Spleen (tissue), 11 donors: ENCODE results near the gene PARD3B. TPM values are rescaled to one million over a fixed set of nuclear protein-coding genes. Genes with fewer than 3 reads are reported as not detected.

ENCODE experiments used
- DNase-seq: peaks from one replicate; pipeline ENCODE4 v3.0.0-alpha.2; 2020
- H3K27ac ChIP-seq, 8 donors: fragments of 200-600 bp; sonication (generic) in 7 of 8; 1 replicate in 4 of 8; 2 replicates in 4 of 8; pipeline versions ENCODE4 v1.5.0 to v1.8.0; 2016 to 2021; ENCODE audit warnings: inconsistent platforms in 4 of 8, mild to moderate bottlenecking in 4 of 8, moderate library complexity in 1 of 8
- H3K27me3 ChIP-seq, 7 donors: fragments of 200-600 bp; sonication (generic) in 6 of 7; replicated peaks in 1 of 7; 1 replicate in 4 of 7; 2 replicates in 3 of 7; pipeline versions ENCODE4 v1.5.0 to v1.8.0; 2016 to 2021; ENCODE audit warnings: inconsistent platforms in 3 of 7, mild to moderate bottlenecking in 1 of 7
- H3K36me3 ChIP-seq, 6 donors: fragments of 200-600 bp; sonication (generic) in 5 of 6; 1 replicate in 4 of 6; 2 replicates in 2 of 6; pipeline versions ENCODE4 v1.5.0 to v1.8.0; 2016 to 2021; ENCODE audit warnings: inconsistent platforms in 2 of 6
- H3K4me1 ChIP-seq, 6 donors: fragments of 200-600 bp; sonication (generic) in 5 of 6; 1 replicate in 3 of 6; 2 replicates in 3 of 6; pipeline versions ENCODE4 v1.5.0 to v1.8.0; 2016 to 2021; ENCODE audit warnings: inconsistent platforms in 3 of 6
- H3K4me3 ChIP-seq, 8 donors: fragments of 200-600 bp; sonication (generic) in 7 of 8; 1 replicate in 4 of 8; 2 replicates in 4 of 8; pipeline versions ENCODE4 v1.5.0 to v1.8.0; 2016 to 2021; ENCODE audit warnings: inconsistent platforms in 4 of 8, mild to moderate bottlenecking in 4 of 8, moderate library complexity in 2 of 8
- H3K9me3 ChIP-seq, 8 donors: fragments of 200-600 bp; sonication (generic) in 7 of 8; 1 replicate in 4 of 8; 2 replicates in 4 of 8; pipeline versions ENCODE4 v1.5.0 to v1.8.0; 2016 to 2021; ENCODE audit warnings: inconsistent platforms in 4 of 8
- CTCF ChIP-seq, 11 experiments: fragments of 200-600 bp in 7 of 11; fragments of 450-650 bp in 4 of 11; sonication (generic) in 4 of 11; IDR thresholded peaks in 8 of 11; conservative IDR thresholded peaks in 3 of 11; 1 replicate in 7 of 11; 2 replicates in 4 of 11; pipeline versions ENCODE4 v1.4.0 to v1.8.0; 2016 to 2021; ENCODE audit warnings: antibody characterized with exemption in 11 of 11, inconsistent platforms in 4 of 11, mild to moderate bottlenecking in 1 of 11
- POLR2A ChIP-seq, 3 donors: fragments of 450-650 bp; IDR thresholded peaks; one replicate each; pipeline ENCODE4 v1.5.1; 2017; ENCODE audit warnings: antibody characterized with exemption in 3 of 3, mild to moderate bottlenecking in 1 of 3
- POLR2AphosphoS5 ChIP-seq, 3 donors: sonication (generic); formaldehyde crosslinking; IDR thresholded peaks; one replicate each; pipeline ENCODE4 v1.5.1; 2017; ENCODE audit warnings: antibody characterized with exemption in 3 of 3
- WGBS, 5 donors: extraction: QIAGEN DNeasy Blood & Tissue Kit in 3 of 5; methylation state at CpG; one replicate each; pipeline versions ENCODE4 v1.1.5 to v1.1.7; 2013 to 2018; 5-methylcytosine and 5-hydroxymethylcytosine counted together
- intact Hi-C: fragments of 100-400 bp; cut with DNase I; formaldehyde crosslinking; loops from one replicate; pipeline ENCODE4 v1.15.0; 2023; ENCODE audit warnings: low total_unique reads
- polyA plus RNA-seq, 3 donors: library from polyadenylated mRNA; stranded (reverse); fragments of 200-250 nt; gene quantifications; one replicate each; pipeline ENCODE4 v1.2.1, GENCODE V29; 2013
- total RNA-seq, 7 donors: library from RNA; depleted of rRNA in 3 of 7; stranded (reverse); fragments of >200 nt in 3 of 7; fragmentation: NEBNext Ultra II Directional in 4 of 7; extraction: Animal tissue kit (Norgen Biotek cat#: 25700) in 4 of 7; gene quantifications; one replicate each; pipeline versions ENCODE4 v1.1.0 to v1.2.1, GENCODE V29; 2016 to 2021
- donor health status: healthy with polysubstance abuse.
- donor health status: DM: no; HTN: no; CAD: no; lungs with moderate emphysema.
- donor health status: DM: no; HTN: no; CAD: no.
- donor health status: Bipolar disorder and iron deficiency.
- donor health status: healthy.
- donor health status: DM: no; HTN: no; CAD: no.
- donor health status: DM: yes; HTN: yes; CAD: no.

The PARD3B gene
- total and polyA plus RNA-seq, 10 donors, result 0.85 to 27.8 (median 14.7) TPM

GRCh38 chr2:204795156-204795555, 249.9 kb downstream of the PARD3B start:
- no peaks in the 10 kb centered on the region for H3K36me3 ChIP-seq
- TF ChIP-seq CTCF (IDR thresholded peaks at IDR 0.05 in 8 of 11, conservative IDR thresholded peaks at IDR 0.05 in 3 of 11) (no peak), POLR2A (IDR thresholded peaks at IDR 0.05) (no peak), POLR2AphosphoS5 (IDR thresholded peaks at IDR 0.05) (no peak)
- H3K4me1 ChIP-seq, result no peaks in the 10 kb centered on the region
- H3K27me3 ChIP-seq, result no peaks in the 10 kb centered on the region
- no peak for DNase-seq
- H3K9me3 ChIP-seq, result no peaks in the 10 kb centered on the region
- H3K27ac ChIP-seq, result no peak overlapping the region
- intact Hi-C loops, result no loop called here
- 35 to 72% (median 58%) methylated on average over 1 of the region's 1 CpG for WGBS, 5 donors
- H3K4me3 ChIP-seq, result no peak overlapping the region

DNA sequence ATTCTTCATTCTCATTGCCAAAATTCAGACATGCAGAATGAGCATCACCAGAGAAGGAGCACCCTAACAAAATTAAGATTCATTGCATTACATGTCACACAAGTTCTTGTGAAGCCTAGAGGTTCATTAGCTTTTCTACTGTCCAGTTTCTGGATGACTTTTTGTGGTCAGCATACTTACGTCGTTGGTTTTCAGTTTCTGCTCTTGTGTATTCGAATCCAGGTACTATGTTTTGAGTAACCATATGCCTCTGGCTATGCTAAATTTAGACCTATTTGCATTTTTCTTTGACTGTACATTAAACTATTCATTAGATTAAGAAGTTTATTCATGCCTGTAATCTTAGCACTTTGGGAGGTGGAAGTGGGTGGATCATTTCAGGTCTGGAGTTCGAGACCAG, 251.3 kb downstream of the PARD3B start:
- no peaks in the 10 kb centered on the region for H3K9me3 ChIP-seq
- H3K4me1 ChIP-seq, result no peaks in the 10 kb centered on the region
- H3K27me3 ChIP-seq, result no peaks in the 10 kb centered on the region
- H3K36me3 ChIP-seq, result no peaks in the 10 kb centered on the region
- no peak for DNase-seq
- H3K27ac ChIP-seq, result no peak overlapping the region
- WGBS, 5 donors, result 77 to 89% (median 85%) methylated on average over 4 of the region's 4 CpGs
- no peak overlapping the region for H3K4me3 ChIP-seq
- intact Hi-C loops, result no loop called here
- TF ChIP-seq POLR2AphosphoS5 (IDR thresholded peaks at IDR 0.05), result no peak
- no peak for TF ChIP-seq CTCF (IDR thresholded peaks at IDR 0.05 in 8 of 11, conservative IDR thresholded peaks at IDR 0.05 in 3 of 11)
- TF ChIP-seq POLR2A (IDR thresholded peaks at IDR 0.05), result no peak

DNA sequence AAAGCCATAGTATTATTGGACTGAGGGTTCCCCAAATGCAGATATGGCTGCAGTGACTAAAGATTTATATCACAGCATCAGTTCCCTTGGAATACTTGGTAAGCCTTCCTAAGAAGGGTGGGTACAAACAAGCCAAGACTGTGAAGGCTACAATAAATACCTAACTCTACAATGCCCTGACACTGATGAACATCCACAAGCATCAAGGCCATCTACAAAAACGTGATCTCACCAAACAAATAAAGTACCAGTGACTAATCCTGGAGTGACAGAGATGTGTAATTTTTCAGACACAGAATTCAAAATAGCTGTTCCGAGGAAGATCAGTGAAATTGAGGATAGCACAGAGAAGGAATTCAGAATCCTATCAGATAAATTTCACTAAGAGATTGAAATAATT, 254.5 kb downstream of the PARD3B start:
- intact Hi-C loops, result no loop called here
- no peaks in the 10 kb centered on the region for H3K27me3 ChIP-seq
- no peaks in the 10 kb centered on the region for H3K36me3 ChIP-seq
- H3K9me3 ChIP-seq, result no peaks in the 10 kb centered on the region
- no peak overlapping the region for H3K27ac ChIP-seq
- H3K4me3 ChIP-seq, result no peak overlapping the region
- no peaks in the 10 kb centered on the region for H3K4me1 ChIP-seq
- no peak for DNase-seq
- 55 to 73% (median 61%) methylated on average over 2 of the region's 2 CpGs for WGBS, 5 donors
- TF ChIP-seq POLR2A (IDR thresholded peaks at IDR 0.05) (no peak), POLR2AphosphoS5 (IDR thresholded peaks at IDR 0.05) (no peak), CTCF (IDR thresholded peaks at IDR 0.05 in 8 of 11, conservative IDR thresholded peaks at IDR 0.05 in 3 of 11) (no peak)

DNA sequence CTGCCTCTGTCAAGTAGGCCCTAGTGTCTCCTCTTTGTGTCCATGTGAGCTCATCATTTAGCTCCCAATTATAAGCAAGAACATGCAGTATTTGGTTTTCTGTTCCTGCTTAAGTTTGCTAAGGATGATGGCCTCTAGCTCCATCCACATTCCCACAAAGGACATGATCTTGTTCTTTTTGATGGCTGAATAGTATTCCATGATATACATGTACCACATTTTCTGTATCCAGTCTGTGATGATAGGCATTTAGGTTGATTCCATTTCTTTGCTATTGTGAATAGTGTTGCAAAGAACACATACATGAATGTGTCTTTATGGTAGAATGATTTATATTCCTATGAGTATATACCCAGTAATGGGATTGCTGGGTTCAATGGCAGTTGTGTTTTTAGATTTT, 263.2 kb downstream of the PARD3B start:
- Histone ChIP-seq H3K36me3 (no peaks in the 10 kb centered on the region), H3K4me3 (no peak overlapping the region), H3K9me3 (peaks cover 0 to 61% (median 50%) of the 10 kb centered on the region in 8 donors), H3K4me1 (no peaks in the 10 kb centered on the region), H3K27me3 (no peaks in the 10 kb centered on the region), H3K27ac (no peak overlapping the region)
- intact Hi-C loops, result no loop called here
- DNase-seq, result no peak
- TF ChIP-seq CTCF (IDR thresholded peaks at IDR 0.05 in 8 of 11, conservative IDR thresholded peaks at IDR 0.05 in 3 of 11) (no peak), POLR2A (IDR thresholded peaks at IDR 0.05) (no peak), POLR2AphosphoS5 (IDR thresholded peaks at IDR 0.05) (no peak)
